ENCODE results near the gene TBCD. TPM values are rescaled to one million over a fixed set of nuclear protein-coding genes. Genes with fewer than 3 reads are reported as not detected.

Gene TBCD
- total and polyA plus RNA-seq, 2 donors (not counting 1 experiment from before 2014, with no cell fraction given), result 22.1 to 36.7 TPM

DNA sequence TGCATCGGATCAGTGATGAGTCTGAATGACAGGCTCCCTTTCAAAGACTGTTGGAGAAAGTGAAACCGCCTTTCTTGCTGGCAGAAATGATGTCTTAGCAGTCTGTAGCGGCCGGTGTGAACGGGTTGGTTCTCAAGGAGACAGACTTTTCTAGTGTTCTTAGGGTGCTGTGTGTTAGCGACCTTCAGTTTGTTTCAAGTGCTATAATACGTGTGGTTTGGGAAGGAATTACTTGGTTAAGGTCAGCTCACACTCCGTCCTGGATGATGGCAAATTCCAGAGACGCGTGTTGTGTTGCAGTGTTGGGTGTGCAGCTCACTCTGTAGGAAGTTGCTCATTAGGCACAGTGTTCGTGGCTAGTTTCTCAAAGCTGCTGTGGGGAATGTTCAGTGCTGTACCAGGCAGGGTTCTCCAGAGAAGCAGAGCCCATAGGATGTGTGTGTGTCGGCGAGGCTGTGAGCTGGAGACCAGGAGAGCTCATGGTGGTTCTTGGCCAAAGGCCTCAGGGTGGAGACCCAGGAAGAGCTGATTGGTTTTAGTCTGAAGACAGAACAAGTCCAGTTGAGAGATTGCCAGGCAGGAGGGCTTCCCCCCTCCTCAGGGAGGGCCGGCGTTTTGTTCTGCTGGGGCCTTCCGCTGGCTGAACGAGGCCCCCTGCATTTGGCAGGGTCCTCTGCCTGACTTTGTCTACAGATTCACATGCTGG is 50.4 kb downstream of the TBCD start:
- H3K9ac ChIP-seq (ENCODE audit: insufficient read depth, low read length), result no peak overlapping the region
- no peak for TF ChIP-seq EZH2 (IDR thresholded peaks at IDR 0.05; ENCODE audit: low read length, missing control alignments)
- TF ChIP-seq, protein P1, sequence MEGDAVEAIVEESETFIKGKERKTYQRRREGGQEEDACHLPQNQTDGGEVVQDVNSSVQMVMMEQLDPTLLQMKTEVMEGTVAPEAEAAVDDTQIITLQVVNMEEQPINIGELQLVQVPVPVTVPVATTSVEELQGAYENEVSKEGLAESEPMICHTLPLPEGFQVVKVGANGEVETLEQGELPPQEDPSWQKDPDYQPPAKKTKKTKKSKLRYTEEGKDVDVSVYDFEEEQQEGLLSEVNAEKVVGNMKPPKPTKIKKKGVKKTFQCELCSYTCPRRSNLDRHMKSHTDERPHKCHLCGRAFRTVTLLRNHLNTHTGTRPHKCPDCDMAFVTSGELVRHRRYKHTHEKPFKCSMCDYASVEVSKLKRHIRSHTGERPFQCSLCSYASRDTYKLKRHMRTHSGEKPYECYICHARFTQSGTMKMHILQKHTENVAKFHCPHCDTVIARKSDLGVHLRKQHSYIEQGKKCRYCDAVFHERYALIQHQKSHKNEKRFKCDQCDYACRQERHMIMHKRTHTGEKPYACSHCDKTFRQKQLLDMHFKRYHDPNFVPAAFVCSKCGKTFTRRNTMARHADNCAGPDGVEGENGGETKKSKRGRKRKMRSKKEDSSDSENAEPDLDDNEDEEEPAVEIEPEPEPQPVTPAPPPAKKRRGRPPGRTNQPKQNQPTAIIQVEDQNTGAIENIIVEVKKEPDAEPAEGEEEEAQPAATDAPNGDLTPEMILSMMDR (conservative IDR thresholded peaks at IDR 0.05 in 1 of 2, IDR thresholded peaks at IDR 0.05 in 1 of 2; ENCODE audit: low read depth in 1 of 2, low read length in 2 of 2), result no peak
- H3K79me2 ChIP-seq (ENCODE audit: control insufficient read depth, insufficient read depth, low read length), result peaks cover 2% of the 10 kb centered on the region
- DNase-seq (ENCODE audit: low read depth in 2 of 2), result peak in 1 of 2 donors; percentile 68
- peak overlapping the region; percentile 23 for H3K27ac ChIP-seq (ENCODE audit: insufficient read depth, low read length)
- no peaks in the 10 kb centered on the region for H3K27me3 ChIP-seq (ENCODE audit: control insufficient read depth, insufficient read depth, low read length)
- peaks cover 5% of the 10 kb centered on the region for H3K4me1 ChIP-seq (ENCODE audit: control insufficient read depth, extremely low read depth, insufficient read depth, low read length)
- peaks cover 14% of the 10 kb centered on the region for H3K36me3 ChIP-seq (ENCODE audit: control insufficient read depth, insufficient read depth, low read length)
- no peak overlapping the region for H2AFZ ChIP-seq (ENCODE audit: low read length)
- H4K20me1 ChIP-seq (ENCODE audit: control insufficient read depth, extremely low read depth, insufficient read depth, low read length), result no peaks in the 10 kb centered on the region
- peak overlapping the region; percentile 66 for H3K4me2 ChIP-seq (ENCODE audit: extremely low read depth, insufficient read depth, low read length)
- peak overlapping the region in 2 of 4 experiments; percentile 12 to 23 for H3K4me3 ChIP-seq (replicated peaks in 1 of 4; ENCODE audit: control extremely low read depth in 1 of 4, insufficient read depth in 1 of 4, low read depth in 3 of 4, low read length in 4 of 4)
- no peaks in the 10 kb centered on the region for H3K9me3 ChIP-seq (ENCODE audit: control insufficient read depth, insufficient read depth, low read depth, low read length)

DNA sequence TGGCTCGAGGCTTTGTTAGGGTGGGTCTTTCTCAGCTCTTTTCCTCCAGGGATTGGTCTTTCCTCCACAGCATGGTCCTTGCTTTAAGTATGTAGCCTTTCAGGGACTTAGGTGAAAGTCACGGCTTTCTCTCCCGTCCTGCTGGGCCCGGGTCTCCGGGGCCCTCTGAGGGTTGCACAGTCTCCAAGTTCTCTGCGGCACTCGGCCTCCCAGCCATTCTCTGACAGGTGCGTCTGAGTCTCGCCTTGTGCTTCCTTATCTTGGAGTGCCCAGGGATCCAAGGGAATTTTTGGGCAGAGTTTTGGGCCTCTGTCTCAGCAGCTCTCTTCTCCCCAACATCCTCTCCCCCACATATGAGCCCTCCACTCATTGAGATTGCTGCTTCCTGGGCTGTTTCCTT is 51.3 kb downstream of the TBCD start:
- H3K4me3 ChIP-seq (replicated peaks in 1 of 4; ENCODE audit: control extremely low read depth in 1 of 4, insufficient read depth in 1 of 4, low read depth in 3 of 4, low read length in 4 of 4), result no peak overlapping the region
- no peak for TF ChIP-seq EZH2 (IDR thresholded peaks at IDR 0.05; ENCODE audit: low read length, missing control alignments)
- TF ChIP-seq, protein P1 (conservative IDR thresholded peaks at IDR 0.05 in 1 of 2, IDR thresholded peaks at IDR 0.05 in 1 of 2; ENCODE audit: low read depth in 1 of 2, low read length in 2 of 2), result no peak
- H4K20me1 ChIP-seq (ENCODE audit: control insufficient read depth, extremely low read depth, insufficient read depth, low read length), result no peaks in the 10 kb centered on the region
- H3K4me1 ChIP-seq (ENCODE audit: control insufficient read depth, extremely low read depth, insufficient read depth, low read length), result peaks cover 5% of the 10 kb centered on the region
- H2AFZ ChIP-seq (ENCODE audit: low read length), result no peak overlapping the region
- H3K79me2 ChIP-seq (ENCODE audit: control insufficient read depth, insufficient read depth, low read length), result peaks cover 2% of the 10 kb centered on the region
- H3K27me3 ChIP-seq (ENCODE audit: control insufficient read depth, insufficient read depth, low read length), result no peaks in the 10 kb centered on the region
- no peaks in the 10 kb centered on the region for H3K9me3 ChIP-seq (ENCODE audit: control insufficient read depth, insufficient read depth, low read depth, low read length)
- no peak overlapping the region for H3K9ac ChIP-seq (ENCODE audit: insufficient read depth, low read length)
- H3K27ac ChIP-seq (ENCODE audit: insufficient read depth, low read length), result no peak overlapping the region
- H3K4me2 ChIP-seq (ENCODE audit: extremely low read depth, insufficient read depth, low read length), result no peak overlapping the region
- no peak for DNase-seq (ENCODE audit: low read depth in 2 of 2)
- peaks cover 17% of the 10 kb centered on the region for H3K36me3 ChIP-seq (ENCODE audit: control insufficient read depth, insufficient read depth, low read length)

DNA sequence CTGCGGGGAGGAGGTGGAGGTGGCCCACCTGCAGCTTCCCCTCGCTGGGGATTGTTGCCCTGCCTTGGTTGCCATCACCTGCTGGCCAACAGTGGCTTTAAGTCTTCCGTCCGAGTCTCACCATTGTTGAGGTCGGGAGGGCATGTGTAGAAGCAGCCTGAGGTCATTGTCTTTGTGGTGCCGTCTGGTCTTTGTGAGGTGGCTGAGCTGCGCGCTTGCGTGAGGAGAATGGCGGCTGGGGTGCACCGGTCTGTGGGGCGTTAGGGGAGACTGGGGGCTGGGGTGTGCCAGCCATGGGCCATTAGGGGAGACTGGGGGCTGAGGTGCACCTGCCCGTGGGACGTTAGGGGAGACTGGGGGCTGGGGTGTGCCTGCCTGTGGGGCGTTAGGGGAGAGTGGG is 51.7 kb downstream of the TBCD start:
- no peak overlapping the region for H3K9ac ChIP-seq (ENCODE audit: insufficient read depth, low read length)
- H3K4me1 ChIP-seq (ENCODE audit: control insufficient read depth, extremely low read depth, insufficient read depth, low read length), result peaks cover 5% of the 10 kb centered on the region
- no peak overlapping the region for H3K4me2 ChIP-seq (ENCODE audit: extremely low read depth, insufficient read depth, low read length)
- H3K4me3 ChIP-seq (replicated peaks in 1 of 4; ENCODE audit: control extremely low read depth in 1 of 4, insufficient read depth in 1 of 4, low read depth in 3 of 4, low read length in 4 of 4), result no peak overlapping the region
- no peaks in the 10 kb centered on the region for H3K27me3 ChIP-seq (ENCODE audit: control insufficient read depth, insufficient read depth, low read length)
- TF ChIP-seq, protein P1 (conservative IDR thresholded peaks at IDR 0.05 in 1 of 2, IDR thresholded peaks at IDR 0.05 in 1 of 2; ENCODE audit: low read depth in 1 of 2, low read length in 2 of 2), result no peak
- no peak for TF ChIP-seq EZH2 (IDR thresholded peaks at IDR 0.05; ENCODE audit: low read length, missing control alignments)
- H3K9me3 ChIP-seq (ENCODE audit: control insufficient read depth, insufficient read depth, low read depth, low read length), result no peaks in the 10 kb centered on the region
- peaks cover 17% of the 10 kb centered on the region for H3K36me3 ChIP-seq (ENCODE audit: control insufficient read depth, insufficient read depth, low read length)
- no peaks in the 10 kb centered on the region for H4K20me1 ChIP-seq (ENCODE audit: control insufficient read depth, extremely low read depth, insufficient read depth, low read length)
- no peak overlapping the region for H3K27ac ChIP-seq (ENCODE audit: insufficient read depth, low read length)
- H3K79me2 ChIP-seq (ENCODE audit: control insufficient read depth, insufficient read depth, low read length), result peaks cover 2% of the 10 kb centered on the region
- no peak overlapping the region for H2AFZ ChIP-seq (ENCODE audit: low read length)
- no peak for DNase-seq (ENCODE audit: low read depth in 2 of 2)

Data from fibroblast of lung (primary cell).